Choroid plexus epithelial cell (primary cell): ENCODE results near the gene TPD52L1.

Experiments used
- DNase-seq: peaks from one replicate; pipeline ENCODE4 v3.0.0-alpha.2; 2010; ENCODE audit warnings: low read depth
- H3K4me3 ChIP-seq: 2 replicates; pipeline ENCODE4 v1.5.1; 2011; ENCODE audit warnings: low read depth, mild to moderate bottlenecking, control low read depth, low read length, moderate library complexity
- TF ChIP-seq, protein P1 (sequence below): conservative IDR thresholded peaks from 2 replicates; pipeline ENCODE4 v1.5.1; 2011; ENCODE audit warnings: low read depth, mild to moderate bottlenecking, control low read depth, inconsistent platforms, low read length, moderate library complexity

Gene TPD52L1

DNA sequence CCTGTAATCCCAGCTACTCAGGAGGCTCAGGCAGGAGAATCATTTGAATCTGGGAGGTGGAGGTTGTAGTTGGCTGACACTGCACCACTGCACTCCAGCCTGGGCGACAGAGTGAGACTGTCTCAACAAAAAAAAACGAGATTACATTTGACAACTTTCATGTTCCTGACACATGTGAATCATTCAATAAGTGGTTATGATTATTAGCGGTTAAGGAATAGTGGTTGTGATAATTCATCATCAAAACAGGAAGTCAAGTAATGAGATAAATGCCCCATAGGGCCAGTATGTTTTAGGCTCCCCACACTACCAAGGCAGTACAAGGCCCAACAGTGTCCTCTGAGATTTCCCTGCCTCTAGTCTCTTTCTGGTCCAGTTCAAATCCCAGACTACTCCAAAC is 145.7 kb downstream of the TPD52L1 start:
- TF ChIP-seq, protein P1, sequence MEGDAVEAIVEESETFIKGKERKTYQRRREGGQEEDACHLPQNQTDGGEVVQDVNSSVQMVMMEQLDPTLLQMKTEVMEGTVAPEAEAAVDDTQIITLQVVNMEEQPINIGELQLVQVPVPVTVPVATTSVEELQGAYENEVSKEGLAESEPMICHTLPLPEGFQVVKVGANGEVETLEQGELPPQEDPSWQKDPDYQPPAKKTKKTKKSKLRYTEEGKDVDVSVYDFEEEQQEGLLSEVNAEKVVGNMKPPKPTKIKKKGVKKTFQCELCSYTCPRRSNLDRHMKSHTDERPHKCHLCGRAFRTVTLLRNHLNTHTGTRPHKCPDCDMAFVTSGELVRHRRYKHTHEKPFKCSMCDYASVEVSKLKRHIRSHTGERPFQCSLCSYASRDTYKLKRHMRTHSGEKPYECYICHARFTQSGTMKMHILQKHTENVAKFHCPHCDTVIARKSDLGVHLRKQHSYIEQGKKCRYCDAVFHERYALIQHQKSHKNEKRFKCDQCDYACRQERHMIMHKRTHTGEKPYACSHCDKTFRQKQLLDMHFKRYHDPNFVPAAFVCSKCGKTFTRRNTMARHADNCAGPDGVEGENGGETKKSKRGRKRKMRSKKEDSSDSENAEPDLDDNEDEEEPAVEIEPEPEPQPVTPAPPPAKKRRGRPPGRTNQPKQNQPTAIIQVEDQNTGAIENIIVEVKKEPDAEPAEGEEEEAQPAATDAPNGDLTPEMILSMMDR: no peak
- DNase-seq: no peak
- no peak overlapping the region for H3K4me3 ChIP-seq

DNA sequence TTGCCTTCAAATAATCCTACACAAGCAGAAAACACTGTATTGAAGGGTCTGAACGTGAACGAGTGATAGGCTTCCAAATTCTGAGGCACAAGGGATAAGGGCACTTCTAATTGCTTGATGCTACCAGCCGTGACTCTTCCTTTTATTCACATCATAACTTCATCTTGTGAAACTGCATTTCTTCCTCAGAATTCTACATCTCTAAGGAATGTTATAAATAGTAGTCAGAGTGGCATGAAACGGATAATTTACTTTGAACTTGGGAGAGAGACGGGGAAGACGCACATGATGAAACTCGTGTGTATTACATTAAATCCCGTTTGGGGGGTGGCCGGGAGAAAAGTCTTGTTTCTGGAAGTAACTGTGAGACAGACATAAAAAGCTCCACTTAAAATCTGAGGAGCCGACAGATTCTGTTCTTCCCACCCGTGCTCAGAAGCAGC is 147.4 kb downstream of the TPD52L1 start:
- peak overlapping the region; percentile 79 for H3K4me3 ChIP-seq
- TF ChIP-seq, protein P1: no peak
- DNase-seq: peak; percentile 64

- peak within 1 kb of the TSS; percentile 79 for H3K4me3 ChIP-seq
- TF ChIP-seq, protein P1: no peak
- peak; percentile 68 for DNase-seq
Observed at GRCh38 chr6:125301435-125302391, 148.1 kb downstream of the TPD52L1 start, which contains the start of gene HDDC2. Gene HDDC2, minus strand, starts transcription at chr6:125301967. Its CDS starts 35 bp downstream, at chr6:125301932.

DNA sequence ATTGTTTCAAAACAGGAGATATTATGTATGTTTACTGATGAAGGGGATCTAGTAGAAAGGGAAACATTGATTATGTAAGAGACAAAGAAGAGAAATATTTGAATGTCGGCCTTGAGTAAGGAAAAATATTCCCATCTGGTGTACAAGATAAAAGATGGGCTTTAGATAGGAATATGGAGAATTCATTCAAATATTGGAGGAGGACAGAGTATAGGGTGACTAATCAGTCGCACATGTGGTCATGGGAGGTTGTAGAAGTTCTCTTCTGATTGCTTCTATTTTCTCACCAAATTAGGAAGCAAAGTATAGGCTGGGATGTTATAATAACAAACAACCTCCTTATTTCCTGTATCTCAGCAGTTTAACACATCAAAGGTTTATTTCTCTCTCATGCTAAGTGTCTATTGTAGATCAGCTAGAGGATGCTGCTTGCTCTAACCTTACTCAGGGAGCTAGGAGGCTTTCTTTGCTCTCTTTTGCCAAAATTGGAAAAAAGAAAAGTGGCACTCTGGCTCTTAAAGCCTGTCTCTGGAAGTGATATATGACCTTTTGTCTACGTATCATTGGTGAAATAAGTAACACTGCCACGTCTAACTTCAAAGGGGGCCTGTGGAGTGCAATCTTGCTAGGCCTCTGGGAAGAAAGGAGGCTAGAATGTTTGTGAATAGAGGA is 149.4 kb downstream of the TPD52L1 start:
- peak; percentile 23 for DNase-seq
- no peak overlapping the region for H3K4me3 ChIP-seq

DNA sequence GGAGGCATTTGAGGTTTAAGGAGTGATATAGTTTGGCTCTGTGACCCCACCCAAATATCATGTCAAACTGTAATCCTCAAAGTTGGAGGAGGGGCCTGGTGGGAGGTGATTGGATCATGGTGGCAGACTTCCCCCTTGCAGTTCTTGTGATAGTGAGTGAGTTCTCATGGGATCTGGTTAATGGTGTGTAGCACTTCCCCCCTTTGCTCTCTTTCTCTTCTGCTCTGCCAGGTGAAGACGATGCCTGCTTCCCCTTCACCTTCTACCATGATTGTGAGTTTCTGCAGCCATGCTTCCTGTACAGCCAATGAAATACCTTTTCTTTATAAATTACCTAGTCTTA is 149.9 kb downstream of the TPD52L1 start:
- no peak for DNase-seq
- TF ChIP-seq, protein P1: no peak
- no peak overlapping the region for H3K4me3 ChIP-seq

More for the DNA sequence above, 149.4 kb downstream of the TPD52L1 start:
- TF ChIP-seq, protein P1: no peak

DNA sequence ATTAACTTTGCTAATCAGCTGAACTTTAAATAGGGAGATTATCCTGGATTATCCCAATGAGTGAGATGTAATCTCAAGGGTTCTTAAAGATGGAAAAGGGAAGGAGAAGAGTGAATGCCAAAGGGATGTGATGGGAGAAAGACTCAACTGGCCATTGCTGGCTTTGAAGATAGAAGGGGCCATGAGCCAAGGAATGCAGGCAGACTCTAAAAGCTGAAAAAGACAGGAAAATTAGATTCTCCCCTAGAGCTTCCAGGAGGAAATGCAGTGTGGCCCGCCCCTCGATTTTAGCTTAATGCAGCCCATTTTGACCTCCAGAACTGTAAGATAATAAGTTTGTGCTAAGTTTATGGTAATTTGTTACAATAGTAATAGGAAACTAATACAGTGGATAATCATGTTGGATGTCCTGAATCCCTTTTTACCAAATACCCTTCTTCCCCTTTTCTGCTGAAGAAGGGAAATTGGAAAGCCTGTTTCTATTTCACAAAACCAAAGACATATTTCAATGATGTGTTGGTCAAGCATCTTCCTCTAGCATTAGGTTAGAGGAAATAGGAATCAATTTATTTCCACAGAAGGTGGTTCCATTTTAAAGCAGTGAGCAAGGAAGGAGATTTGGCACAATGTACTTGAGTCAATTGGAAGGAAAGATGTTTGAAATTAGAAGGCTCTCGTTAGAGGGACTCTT is 151.5 kb downstream of the TPD52L1 start:
- no peak overlapping the region for H3K4me3 ChIP-seq
- TF ChIP-seq, protein P1: no peak
- DNase-seq: no peak
